ENCODE data around the gene ITGA6.

DNA sequence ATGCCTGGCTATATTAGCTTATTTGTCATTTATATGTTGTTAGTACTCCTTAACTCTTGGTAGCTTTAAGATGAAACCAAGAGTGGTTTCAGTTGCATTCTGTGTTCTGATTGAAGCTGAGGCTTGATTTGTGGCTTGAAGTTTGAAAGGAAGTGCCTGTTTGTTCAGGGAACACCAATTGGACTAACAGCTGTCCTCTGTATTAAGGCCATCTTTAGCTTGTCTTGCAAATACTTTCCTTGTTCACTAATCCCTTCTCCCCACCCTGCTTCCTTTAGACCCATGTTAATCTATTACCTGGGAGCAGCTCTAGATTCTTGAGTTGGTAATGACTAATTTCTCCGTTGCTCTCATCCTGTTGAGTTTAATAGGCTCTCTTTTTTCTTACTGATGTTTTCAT lies 13.4 kb downstream of the ITGA6 start:
- no peak for TF ChIP-seq EZH2 (IDR thresholded peaks at IDR 0.05; ENCODE audit: insufficient read depth, low read length)
- TF ChIP-seq, protein P1, sequence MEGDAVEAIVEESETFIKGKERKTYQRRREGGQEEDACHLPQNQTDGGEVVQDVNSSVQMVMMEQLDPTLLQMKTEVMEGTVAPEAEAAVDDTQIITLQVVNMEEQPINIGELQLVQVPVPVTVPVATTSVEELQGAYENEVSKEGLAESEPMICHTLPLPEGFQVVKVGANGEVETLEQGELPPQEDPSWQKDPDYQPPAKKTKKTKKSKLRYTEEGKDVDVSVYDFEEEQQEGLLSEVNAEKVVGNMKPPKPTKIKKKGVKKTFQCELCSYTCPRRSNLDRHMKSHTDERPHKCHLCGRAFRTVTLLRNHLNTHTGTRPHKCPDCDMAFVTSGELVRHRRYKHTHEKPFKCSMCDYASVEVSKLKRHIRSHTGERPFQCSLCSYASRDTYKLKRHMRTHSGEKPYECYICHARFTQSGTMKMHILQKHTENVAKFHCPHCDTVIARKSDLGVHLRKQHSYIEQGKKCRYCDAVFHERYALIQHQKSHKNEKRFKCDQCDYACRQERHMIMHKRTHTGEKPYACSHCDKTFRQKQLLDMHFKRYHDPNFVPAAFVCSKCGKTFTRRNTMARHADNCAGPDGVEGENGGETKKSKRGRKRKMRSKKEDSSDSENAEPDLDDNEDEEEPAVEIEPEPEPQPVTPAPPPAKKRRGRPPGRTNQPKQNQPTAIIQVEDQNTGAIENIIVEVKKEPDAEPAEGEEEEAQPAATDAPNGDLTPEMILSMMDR (IDR thresholded peaks at IDR 0.05; ENCODE audit: insufficient read depth, low read depth, low read length): no peak

Data from astrocyte (in vitro differentiated cells and primary cell).